Peyer's patch (tissue), 4 donors: Measurements from ENCODE around the gene POLR2F. TPM values are rescaled to one million over a fixed set of nuclear protein-coding genes. Genes with fewer than 3 reads are reported as not detected.
A peak's percentile ranks its signal among the peaks of the same experiment; 100 is the strongest.

Experiments
- DNase-seq, 3 donors: peaks; one replicate each; pipeline ENCODE4 v3.0.0-alpha.2; 2017 to 2019
- H3K27ac ChIP-seq, 4 donors: fragments of 200-600 bp; sonication (generic); one replicate each; pipeline ENCODE4 v1.5.1; 2016 to 2019
- H3K27me3 ChIP-seq, 2 donors: fragments of 200-600 bp; sonication (generic); one replicate each; pipeline ENCODE4 v1.5.1; 2019
- H3K36me3 ChIP-seq, 3 donors: fragments of 200-600 bp; sonication (generic); one replicate each; pipeline ENCODE4 v1.5.1; 2016 to 2019
- H3K4me1 ChIP-seq, 4 donors: fragments of 200-600 bp; sonication (generic); one replicate each; pipeline ENCODE4 v1.5.1; 2016 to 2019
- H3K4me3 ChIP-seq, 4 donors: fragments of 200-600 bp; sonication (generic); 1 replicate in 3 of 4; 2 replicates in 1 of 4; pipeline ENCODE4 v1.5.1; 2016 to 2019; ENCODE audit warnings: mild to moderate bottlenecking in 1 of 4
- H3K9me3 ChIP-seq, 4 donors: fragments of 200-600 bp; sonication (generic); one replicate each; pipeline ENCODE4 v1.5.1; 2016 to 2019; ENCODE audit warnings: mild to moderate bottlenecking in 1 of 4
- CTCF ChIP-seq, 6 experiments: fragments of 450-650 bp in 4 of 6; fragments of 200-600 bp in 2 of 6; sonication (generic) in 1 of 6; IDR thresholded peaks; one replicate each; pipeline ENCODE4 v1.5.1; 2017 to 2019; ENCODE audit warnings: antibody characterized with exemption in 6 of 6, mild to moderate bottlenecking in 3 of 6, moderate library complexity in 1 of 6
- POLR2A ChIP-seq, 2 donors: fragments of 450-650 bp; IDR thresholded peaks; one replicate each; pipeline ENCODE4 v1.5.1; 2017; ENCODE audit warnings: antibody characterized with exemption in 2 of 2, mild to moderate bottlenecking in 2 of 2, moderate library complexity in 2 of 2
- total RNA-seq, 4 donors: library from RNA; depleted of rRNA; stranded (reverse); fragments of >200 nt; gene quantifications; one replicate each; pipeline ENCODE4 v1.1.0, GENCODE V29; 2016

Gene POLR2F
- total RNA-seq, 4 donors from 2014 or later: 51.1 to 97.4 (median 55.2) TPM

GRCh38 chr22:37907036-37907954 is 46.2 kb upstream of the POLR2F start:
- DNase-seq: no peak
- TF ChIP-seq CTCF (IDR thresholded peaks at IDR 0.05): no peak
- TF ChIP-seq POLR2A (IDR thresholded peaks at IDR 0.05): no peak
- Histone ChIP-seq H3K36me3 (peaks cover 0 to 4% (median 0%) of the 10 kb centered on the region in 3 donors), H3K4me1 (peaks cover 0 to 9% (median 6%) of the 10 kb centered on the region in 4 donors), H3K4me3 (peak overlapping the region; percentile 76 to 97 (median 90)), H3K27ac (peak overlapping the region; percentile 85 to 92 (median 88)), H3K27me3 (no peaks in the 10 kb centered on the region), H3K9me3 (no peaks in the 10 kb centered on the region)

GRCh38 chr22:37909766-37910165 is 43.7 kb upstream of the POLR2F start:
- no peak for TF ChIP-seq POLR2A (IDR thresholded peaks at IDR 0.05)
- no peak for TF ChIP-seq CTCF (IDR thresholded peaks at IDR 0.05)
- Histone ChIP-seq H3K27ac (peak overlapping the region in 2 of 4 donors; percentile 10 to 74), H3K36me3 (peaks cover 0 to 20% (median 0%) of the 10 kb centered on the region in 3 donors), H3K9me3 (no peaks in the 10 kb centered on the region), H3K27me3 (no peaks in the 10 kb centered on the region), H3K4me1 (peaks cover 0 to 9% (median 6%) of the 10 kb centered on the region in 4 donors), H3K4me3 (no peak overlapping the region)
- DNase-seq: no peak

- no peak for DNase-seq
- Histone ChIP-seq H3K9me3 (no peaks in the 10 kb centered on the region), H3K4me1 (peaks cover 0 to 9% (median 4%) of the 10 kb centered on the region in 4 donors), H3K36me3 (peaks cover 0 to 32% (median 0%) of the 10 kb centered on the region in 3 donors), H3K4me3 (no peak overlapping the region), H3K27me3 (no peaks in the 10 kb centered on the region), H3K27ac (peak overlapping the region in 2 of 4 donors; percentile 12 to 74)
- TF ChIP-seq CTCF (IDR thresholded peaks at IDR 0.05) (no peak), POLR2A (IDR thresholded peaks at IDR 0.05) (no peak)
These were observed 42.4 kb upstream of the POLR2F start for GRCh38 chr22:37910890-37911672.

GRCh38 chr22:37911697-37912096 is 41.8 kb upstream of the POLR2F start:
- Histone ChIP-seq H3K9me3 (no peaks in the 10 kb centered on the region), H3K4me3 (no peak overlapping the region), H3K36me3 (peaks cover 0 to 37% (median 0%) of the 10 kb centered on the region in 3 donors), H3K27ac (peak overlapping the region in 2 of 4 donors; percentile 9 to 74), H3K27me3 (no peaks in the 10 kb centered on the region), H3K4me1 (peaks cover 0 to 9% (median 3%) of the 10 kb centered on the region in 4 donors)
- no peak for DNase-seq
- TF ChIP-seq CTCF (IDR thresholded peaks at IDR 0.05) (no peak), POLR2A (IDR thresholded peaks at IDR 0.05) (no peak)

- DNase-seq: no peak
- H3K27ac ChIP-seq: no peak overlapping the region
- H3K27me3 ChIP-seq: no peaks in the 10 kb centered on the region
- H3K4me1 ChIP-seq: peaks cover 0 to 7% (median 1%) of the 10 kb centered on the region in 4 donors
- H3K9me3 ChIP-seq: no peaks in the 10 kb centered on the region
- peaks cover 0 to 42% (median 0%) of the 10 kb centered on the region in 3 donors for H3K36me3 ChIP-seq
- TF ChIP-seq CTCF (IDR thresholded peaks at IDR 0.05) (no peak), POLR2A (IDR thresholded peaks at IDR 0.05) (no peak)
- H3K4me3 ChIP-seq: no peak overlapping the region
These were observed 41.3 kb upstream of the POLR2F start for GRCh38 chr22:37912171-37912570.
